HG03139 (cell line): ENCODE measurements around the gene PILRA.
A peak's percentile ranks its signal among the peaks of the same experiment; 100 is the strongest.
"Not testable (repeated sequence)": the region's sequence is repeated elsewhere in the genome, so short reads cannot be mapped to it uniquely, and the experiment has no call there.

Experiments
- ATAC-seq: cut with Tn5 transposase; IDR thresholded peaks from one replicate; pipeline ENCODE4 v1.9.1; 2021; ENCODE audit not compliant: unreplicated experiment

The PILRA gene

GRCh38 chr7:100376066-100376465 lies 2.8 kb downstream of the PILRA start:
- ATAC-seq: no peak

GRCh38 chr7:100378114-100378755 lies 4.9 kb downstream of the PILRA start:
- no peak for ATAC-seq

GRCh38 chr7:100380196-100380595 lies 6.9 kb downstream of the PILRA start:
- ATAC-seq: no peak

- not testable (repeated sequence) for ATAC-seq
These were observed 8.4 kb downstream of the PILRA start for GRCh38 chr7:100381531-100382233.

- not testable (repeated sequence) for ATAC-seq
These were observed 9.1 kb downstream of the PILRA start for GRCh38 chr7:100382234-100382853.

- no peak for ATAC-seq
These were observed 11.5 kb downstream of the PILRA start for GRCh38 chr7:100384628-100385294.

- ATAC-seq: no peak
These were observed 13.7 kb downstream of the PILRA start for GRCh38 chr7:100386940-100387339.

GRCh38 chr7:100387695-100388094 lies 14.4 kb downstream of the PILRA start:
- no peak for ATAC-seq

GRCh38 chr7:100389437-100390088 lies 16.3 kb downstream of the PILRA start:
- ATAC-seq: no peak

GRCh38 chr7:100390286-100391009 lies 17.2 kb downstream of the PILRA start:
- ATAC-seq: no peak

GRCh38 chr7:100393233-100393905 lies 20.1 kb downstream of the PILRA start:
- ATAC-seq: no peak

- ATAC-seq: no peak
These were observed 20.8 kb downstream of the PILRA start for GRCh38 chr7:100394077-100394476.

GRCh38 chr7:100396421-100396982 lies 23.2 kb downstream of the PILRA start:
- peak; percentile 61 for ATAC-seq

- no peak for ATAC-seq
These were observed 24.2 kb downstream of the PILRA start for GRCh38 chr7:100397315-100398081.

GRCh38 chr7:100398239-100398638 lies 25.0 kb downstream of the PILRA start:
- ATAC-seq: no peak

- no peak for ATAC-seq
These were observed 26.8 kb downstream of the PILRA start for GRCh38 chr7:100400041-100400440.

- no peak for ATAC-seq
These were observed 27.4 kb downstream of the PILRA start for GRCh38 chr7:100400656-100401055.

- no peak for ATAC-seq
These were observed 28.5 kb downstream of the PILRA start for GRCh38 chr7:100401811-100402210.

GRCh38 chr7:100402241-100402640 lies 29.0 kb downstream of the PILRA start:
- ATAC-seq: no peak
